B cell (primary cell): ENCODE results near the gene TFCP2L1.

ENCODE experiments used
- EZH2 ChIP-seq: IDR thresholded peaks from 2 replicates; pipeline ENCODE4 v1.6.1; 2012; ENCODE audit warnings: borderline replicate concordance, low read depth, mild to moderate bottlenecking, moderate library complexity, low read length; ENCODE audit not compliant: insufficient read depth, poor library complexity, severe bottlenecking
- TF ChIP-seq, protein P1 (sequence below): fragments of 200-600 bp; IDR thresholded peaks from one replicate; pipeline ENCODE4 v1.8.0; 2022; ENCODE audit warnings: antibody characterized with exemption, mild to moderate bottlenecking

DNA sequence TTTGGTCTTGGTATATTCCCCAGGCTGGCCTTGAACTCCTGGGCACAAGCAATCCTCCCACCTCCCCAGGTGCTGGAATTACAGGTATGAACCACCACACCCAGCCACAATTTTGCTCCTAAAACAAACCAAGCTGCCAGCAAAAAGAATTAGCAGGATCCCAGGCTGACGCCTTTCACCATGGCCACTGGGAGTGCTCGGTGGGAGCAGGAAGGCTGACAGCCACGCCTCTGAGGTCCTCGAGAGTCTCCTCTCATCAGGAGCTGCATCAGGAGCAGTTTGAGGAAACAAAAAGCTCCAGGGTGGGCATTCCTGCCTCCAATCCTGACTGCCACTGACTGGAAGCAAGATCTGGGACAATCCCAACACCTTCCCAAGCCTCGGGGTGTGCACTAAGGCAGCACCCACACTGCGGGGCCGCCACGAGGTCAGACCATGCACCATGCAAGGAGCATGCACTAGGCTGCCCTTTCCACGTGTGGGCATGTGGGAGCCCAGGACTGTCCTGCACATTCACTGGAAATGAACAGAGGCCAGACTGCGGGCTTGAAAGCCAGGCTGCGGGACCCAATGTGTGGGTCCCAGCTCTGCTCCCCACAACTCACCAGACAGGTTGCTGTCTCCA lies 51.4 kb downstream of the TFCP2L1 start:
- TF ChIP-seq, protein P1, sequence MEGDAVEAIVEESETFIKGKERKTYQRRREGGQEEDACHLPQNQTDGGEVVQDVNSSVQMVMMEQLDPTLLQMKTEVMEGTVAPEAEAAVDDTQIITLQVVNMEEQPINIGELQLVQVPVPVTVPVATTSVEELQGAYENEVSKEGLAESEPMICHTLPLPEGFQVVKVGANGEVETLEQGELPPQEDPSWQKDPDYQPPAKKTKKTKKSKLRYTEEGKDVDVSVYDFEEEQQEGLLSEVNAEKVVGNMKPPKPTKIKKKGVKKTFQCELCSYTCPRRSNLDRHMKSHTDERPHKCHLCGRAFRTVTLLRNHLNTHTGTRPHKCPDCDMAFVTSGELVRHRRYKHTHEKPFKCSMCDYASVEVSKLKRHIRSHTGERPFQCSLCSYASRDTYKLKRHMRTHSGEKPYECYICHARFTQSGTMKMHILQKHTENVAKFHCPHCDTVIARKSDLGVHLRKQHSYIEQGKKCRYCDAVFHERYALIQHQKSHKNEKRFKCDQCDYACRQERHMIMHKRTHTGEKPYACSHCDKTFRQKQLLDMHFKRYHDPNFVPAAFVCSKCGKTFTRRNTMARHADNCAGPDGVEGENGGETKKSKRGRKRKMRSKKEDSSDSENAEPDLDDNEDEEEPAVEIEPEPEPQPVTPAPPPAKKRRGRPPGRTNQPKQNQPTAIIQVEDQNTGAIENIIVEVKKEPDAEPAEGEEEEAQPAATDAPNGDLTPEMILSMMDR = no peak
- no peak for TF ChIP-seq EZH2
